HG03521 (cell line): ENCODE data around the gene FAM3C.
"Not testable (repeated sequence)": the region's sequence is repeated elsewhere in the genome, so short reads cannot be mapped to it uniquely, and the experiment has no call there.

Experiments used
- ATAC-seq: cut with Tn5 transposase; IDR thresholded peaks from one replicate; pipeline ENCODE4 v1.9.1; 2021; ENCODE audit warnings: mild to moderate bottlenecking, moderate library complexity; ENCODE audit not compliant: unreplicated experiment

The FAM3C gene

DNA sequence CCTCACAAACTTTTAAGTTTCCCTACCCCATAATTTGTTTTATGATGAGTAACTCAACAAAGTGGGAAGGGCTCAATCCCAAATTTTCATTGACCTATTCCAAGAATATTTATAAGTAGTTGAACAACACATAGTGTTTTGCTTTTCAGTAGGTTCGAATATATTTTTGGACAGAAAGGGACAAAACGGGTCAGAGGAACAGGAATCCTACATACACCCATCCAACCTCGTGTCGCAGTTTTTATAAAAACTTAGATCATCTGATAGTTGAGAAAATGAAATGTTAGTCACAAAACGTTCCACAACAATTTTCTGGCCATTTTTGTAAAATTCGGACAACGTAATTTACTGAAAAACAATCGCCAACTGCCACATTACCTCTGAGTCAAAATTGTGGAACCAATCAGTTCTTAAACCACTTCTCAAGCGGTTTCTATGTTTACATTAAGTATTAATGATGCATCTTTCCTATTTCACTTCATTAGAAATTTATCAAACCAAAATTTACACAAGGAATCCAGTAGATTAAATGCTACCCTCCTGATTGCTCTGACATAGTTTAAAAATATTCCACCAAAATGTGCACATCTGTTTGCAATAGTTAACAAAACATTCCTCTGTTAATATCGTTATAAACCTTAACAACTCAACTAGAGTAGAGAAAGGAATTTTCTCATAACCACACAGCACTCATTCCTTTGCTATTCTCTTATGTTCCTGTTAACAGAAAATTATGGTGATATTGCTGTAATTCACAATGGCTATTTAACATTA is 61.0 kb downstream of the FAM3C start:
- ATAC-seq: no peak

DNA sequence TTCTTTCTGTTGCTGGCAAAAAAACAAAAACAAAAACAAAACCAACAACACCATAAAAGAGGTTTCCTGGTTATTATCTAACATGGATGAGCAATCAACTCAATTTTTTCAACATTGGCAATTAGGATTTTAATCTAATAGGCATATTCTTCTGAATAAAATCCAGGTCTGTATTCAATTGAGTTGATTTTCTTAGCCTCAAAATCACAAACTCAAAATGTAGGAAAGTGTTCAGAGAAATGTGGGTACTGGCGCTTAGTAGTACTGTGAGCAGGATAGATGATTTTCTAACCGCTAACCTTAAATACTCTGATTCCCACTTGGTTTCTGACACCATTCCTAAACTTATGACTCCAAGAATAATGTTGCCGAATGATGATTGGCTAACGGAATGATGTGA is 61.7 kb downstream of the FAM3C start:
- ATAC-seq: no peak

DNA sequence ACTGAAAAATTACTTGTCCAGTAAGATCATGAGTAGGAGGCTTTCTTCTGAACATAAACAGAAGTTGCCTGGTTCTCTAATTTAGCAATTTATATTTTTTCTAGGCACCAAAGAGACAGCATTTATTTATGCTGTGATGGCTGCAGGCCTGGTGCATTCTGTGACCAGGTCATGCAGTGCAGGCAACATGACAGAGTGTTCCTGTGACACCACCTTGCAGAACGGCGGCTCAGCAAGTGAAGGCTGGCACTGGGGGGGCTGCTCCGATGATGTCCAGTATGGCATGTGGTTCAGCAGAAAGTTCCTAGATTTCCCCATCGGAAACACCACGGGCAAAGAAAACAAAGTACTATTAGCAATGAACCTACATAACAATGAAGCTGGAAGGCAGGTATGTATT is 64.5 kb downstream of the FAM3C start:
- ATAC-seq: no peak

DNA sequence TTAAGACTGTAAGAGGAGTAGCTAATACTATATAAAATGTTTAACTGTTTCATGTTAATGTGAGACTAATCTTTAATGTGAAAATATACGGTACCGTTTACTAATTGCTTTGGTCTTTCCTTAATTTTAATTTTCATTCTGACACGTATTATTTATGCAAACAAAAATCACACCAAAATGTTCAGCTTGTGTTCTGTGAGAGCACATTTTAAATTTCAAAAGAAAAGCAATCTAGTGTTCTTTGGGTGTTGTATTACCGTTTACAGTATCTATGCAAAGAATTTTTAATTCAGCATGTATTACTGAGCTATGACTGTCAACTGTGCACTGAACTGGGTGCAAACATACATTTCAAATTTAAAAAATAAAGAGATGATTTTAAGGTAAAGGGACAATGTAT is 65.1 kb downstream of the FAM3C start:
- no peak for ATAC-seq

DNA sequence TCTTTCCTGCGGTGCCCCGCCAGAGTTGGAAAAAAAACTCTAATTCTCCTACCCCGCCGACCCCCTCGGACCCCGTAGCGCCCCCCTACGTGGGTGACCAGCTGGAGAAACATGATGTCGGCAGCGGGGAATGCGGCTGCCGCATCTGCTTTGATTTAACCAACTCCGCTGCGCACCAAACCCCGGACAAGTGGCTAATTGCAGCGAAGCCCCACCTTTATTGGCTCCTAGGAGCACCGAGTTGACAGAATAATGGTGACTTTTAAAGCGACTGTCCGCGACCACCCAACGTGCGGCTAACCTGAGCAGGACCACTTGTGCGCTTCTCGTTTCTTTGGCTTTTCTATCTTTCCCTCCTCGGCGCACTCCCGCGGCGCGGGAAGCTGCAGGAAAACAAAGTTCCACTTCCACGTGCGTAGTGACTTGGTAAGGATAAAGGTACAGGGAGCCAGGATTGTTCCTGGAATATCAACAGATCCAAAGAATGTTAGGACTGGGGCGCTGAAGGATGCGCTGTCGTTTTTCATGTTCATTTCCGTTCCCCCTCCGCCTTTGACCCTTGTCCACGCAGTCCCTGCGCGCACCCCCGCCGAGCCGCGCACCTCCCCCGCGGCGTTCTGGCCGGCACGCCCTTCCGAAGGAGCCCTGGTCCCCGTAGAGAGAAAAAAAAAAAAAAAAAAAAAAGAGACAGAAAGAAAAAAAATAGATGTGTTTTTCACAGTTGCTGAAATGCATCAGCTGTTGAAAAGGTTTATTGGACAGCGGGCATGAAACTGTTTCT is 65.9 kb downstream of the FAM3C start:
- peak; percentile 41 for ATAC-seq

DNA sequence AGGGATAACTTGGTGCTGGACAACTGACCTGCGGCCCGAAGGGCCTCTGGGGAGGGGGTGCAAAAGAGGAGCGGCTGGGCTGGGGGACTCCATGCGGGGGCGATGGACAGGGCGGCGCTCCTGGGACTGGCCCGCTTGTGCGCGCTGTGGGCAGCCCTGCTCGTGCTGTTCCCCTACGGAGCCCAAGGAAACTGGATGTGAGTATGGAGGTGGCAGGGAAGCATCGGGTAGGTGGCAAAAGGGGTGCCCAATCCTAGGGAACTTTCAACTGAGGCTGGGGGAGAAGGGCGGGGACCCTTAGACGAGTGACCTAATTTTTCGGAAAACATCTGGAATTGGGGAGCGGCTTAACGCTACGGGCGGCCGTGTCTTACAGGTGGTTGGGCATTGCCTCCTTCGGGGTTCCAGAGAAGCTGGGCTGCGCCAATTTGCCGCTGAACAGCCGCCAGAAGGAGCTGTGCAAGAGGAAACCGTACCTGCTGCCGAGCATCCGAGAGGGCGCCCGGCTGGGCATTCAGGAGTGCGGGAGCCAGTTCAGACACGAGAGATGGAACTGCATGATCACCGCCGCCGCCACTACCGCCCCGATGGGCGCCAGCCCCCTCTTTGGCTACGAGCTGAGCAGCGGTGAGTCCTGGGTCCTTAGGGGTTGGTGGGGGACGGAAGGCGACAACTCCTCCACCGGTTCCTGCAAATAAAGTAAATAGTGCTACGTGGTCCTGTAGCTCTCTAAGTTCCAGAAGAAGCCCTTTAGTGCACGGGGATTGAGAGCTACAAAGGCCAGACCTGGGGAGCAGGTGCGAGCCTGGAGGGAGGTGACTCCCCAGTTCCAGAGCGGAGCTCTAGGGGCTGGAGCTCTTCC is 66.7 kb downstream of the FAM3C start:
- peak; percentile 53 for ATAC-seq

DNA sequence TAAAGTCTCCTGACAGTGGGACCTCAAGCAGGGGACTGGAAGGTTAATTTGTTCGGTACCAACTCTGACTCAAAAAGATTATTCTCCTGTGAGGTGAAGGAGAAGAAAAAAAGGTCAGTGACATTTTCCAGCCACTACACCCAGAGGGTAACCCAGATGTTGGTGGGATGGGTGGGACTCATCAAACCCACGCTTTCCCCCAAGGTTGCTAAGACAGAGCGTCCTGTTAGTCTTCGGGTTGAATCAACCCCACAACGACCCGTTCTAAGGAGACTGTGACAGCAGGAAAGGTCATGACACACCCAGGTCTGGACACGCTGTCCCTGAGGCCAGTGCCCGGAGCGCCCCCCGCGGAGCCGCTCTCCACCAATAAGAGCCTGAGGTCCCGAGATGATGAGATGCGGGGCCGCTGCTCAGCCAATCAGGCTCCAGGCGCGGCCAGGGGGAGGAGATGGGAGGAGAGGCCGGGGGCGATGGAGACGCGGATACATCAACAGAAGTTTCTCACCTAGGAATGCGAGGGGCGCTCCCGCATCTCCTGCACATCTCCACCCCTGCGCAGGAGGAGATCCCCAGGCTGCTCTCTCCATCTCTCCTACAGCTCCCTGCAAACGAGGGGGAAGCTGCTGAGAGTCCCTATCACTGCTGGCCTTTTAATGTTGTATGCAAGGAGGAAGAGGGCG is 67.5 kb downstream of the FAM3C start, which contains the start of gene WNT16:
Gene WNT16 (plus strand): TSS at position 493 of the 683 bp plus-strand sequence. CDS start 293 bp downstream, outside the sequence.
- ATAC-seq: no peak

DNA sequence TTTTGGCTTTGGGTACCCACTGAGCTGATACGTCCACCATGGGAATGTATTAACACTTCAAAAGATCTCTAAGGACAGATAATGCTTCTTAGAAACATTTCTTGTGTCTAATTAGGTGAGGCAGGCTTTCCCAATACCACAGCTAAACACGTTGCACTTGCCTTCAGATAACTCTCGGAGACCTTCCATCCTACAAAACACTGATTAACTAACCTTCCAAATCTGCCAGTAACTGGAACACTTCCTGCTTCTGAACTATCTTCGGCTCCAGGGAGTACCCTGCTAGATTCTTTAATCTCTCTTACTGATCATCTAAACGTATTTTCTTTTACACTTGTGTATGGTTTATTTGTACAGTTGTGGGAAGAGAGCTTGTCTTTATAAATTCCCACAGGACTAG is 68.4 kb downstream of the FAM3C start:
- no peak for ATAC-seq

DNA sequence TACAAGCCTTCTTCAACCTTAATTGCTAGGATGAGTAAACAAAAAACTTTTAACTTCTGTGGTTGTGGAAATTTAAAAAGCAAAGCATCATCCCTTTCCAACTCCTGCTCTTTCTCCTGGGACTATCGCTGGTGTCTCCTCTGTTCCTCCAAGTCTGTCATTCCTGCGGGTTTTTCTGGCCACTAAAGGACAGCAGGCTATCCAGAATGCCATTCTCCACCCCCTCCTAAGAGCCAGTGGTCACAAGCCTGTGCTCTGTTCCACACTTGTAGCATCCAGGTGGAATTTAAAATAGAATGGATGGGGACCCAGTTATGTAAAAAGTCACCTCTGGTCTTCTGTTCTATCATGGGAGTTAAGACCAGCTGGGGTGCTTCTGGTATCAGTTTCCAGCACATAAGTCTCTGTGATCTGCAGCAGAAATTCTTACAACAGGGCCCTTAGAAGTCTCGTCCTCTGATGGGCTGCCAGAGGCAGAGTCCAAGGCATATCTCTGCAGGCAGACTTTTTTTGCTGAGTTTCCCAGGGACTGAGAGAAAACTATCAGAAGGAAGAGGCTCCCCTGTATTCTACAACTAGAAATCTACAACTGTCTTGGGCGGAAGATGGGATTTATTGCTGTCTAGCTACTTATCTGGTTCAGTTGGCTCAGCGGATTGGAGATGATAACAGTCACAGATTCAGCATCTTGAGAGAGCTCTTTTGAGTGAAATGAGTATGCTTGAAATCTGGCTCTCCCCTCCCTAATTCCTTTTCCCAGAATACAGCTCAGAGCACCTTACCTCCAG is 72.4 kb downstream of the FAM3C start:
- ATAC-seq: no peak

DNA sequence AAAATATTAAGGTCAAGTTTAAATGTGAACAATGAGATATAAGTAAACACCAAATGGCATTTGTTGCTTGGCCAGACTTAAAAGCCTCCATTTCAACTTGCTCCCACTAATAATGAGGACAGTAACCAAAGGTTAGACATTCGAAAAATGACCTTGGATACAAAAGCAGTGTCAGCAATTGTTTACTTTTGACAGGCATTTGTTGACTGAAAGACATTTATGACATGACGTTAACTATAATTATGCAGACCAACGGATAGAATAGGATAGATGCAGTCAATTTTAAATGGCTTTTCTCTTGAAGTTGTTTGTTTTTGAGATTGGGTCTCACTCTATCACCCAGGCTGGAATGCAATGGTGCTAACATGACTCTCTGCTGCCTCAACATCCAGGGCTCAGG is 73.6 kb downstream of the FAM3C start:
- ATAC-seq: no peak

DNA sequence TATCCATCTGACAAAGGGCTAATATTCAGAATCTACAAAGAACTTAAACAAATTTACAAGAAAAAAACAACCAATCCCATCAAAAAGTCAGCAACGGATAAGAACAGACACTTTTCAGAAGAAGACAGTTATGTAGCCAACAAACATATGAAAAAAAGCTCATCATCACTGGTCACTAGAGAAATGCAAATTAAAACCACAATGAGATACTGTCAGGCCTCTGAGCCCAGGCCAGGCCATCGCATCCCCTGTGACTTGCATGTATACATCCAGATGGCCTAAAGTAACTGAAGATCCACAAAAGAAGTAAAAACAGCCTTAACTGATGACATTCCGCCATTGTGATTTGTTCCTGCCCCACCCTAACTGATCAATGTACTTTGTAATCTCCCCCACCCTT is 80.9 kb downstream of the FAM3C start:
- not testable (repeated sequence) for ATAC-seq

DNA sequence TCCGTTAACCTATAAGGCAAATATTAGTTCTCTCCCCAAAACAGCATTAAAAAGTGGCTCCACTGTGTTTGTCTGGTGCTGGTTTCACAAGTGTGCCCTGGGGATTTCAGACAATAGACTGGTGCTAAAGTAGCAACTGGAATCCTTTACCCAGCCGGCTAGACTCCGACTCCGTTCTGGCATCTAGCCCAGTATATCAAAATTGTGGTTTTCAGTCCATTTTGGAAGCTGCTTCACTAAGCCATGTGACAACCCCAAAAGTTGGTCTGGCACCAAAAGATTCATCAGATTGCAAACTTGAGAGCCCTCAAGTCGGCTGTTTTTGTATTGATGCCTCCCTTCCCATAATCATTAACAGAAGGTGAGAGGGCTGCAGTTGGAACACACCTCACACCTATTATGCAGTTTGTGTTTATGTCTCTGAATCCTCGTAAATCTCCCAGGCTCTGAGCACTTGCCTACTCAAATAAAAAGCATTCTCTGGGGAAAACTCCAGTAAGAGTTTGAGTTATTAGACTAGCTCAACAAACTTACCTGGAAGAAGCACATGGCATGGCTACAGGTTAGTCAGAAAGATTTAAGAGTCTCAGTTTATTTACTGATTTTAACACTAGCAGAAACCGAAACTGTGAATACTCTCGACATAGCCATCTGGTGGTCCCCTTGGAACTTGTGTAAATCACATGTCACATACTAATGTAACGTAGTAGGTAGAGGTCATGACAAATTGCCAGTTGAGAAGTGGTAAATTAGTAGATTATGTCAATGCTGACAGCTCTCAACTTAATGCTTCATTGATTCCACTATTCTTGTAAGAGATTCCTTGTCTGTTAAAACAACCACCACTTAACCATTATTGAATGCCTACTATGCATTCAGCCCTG is 82.1 kb downstream of the FAM3C start:
- peak; percentile 96 for ATAC-seq

DNA sequence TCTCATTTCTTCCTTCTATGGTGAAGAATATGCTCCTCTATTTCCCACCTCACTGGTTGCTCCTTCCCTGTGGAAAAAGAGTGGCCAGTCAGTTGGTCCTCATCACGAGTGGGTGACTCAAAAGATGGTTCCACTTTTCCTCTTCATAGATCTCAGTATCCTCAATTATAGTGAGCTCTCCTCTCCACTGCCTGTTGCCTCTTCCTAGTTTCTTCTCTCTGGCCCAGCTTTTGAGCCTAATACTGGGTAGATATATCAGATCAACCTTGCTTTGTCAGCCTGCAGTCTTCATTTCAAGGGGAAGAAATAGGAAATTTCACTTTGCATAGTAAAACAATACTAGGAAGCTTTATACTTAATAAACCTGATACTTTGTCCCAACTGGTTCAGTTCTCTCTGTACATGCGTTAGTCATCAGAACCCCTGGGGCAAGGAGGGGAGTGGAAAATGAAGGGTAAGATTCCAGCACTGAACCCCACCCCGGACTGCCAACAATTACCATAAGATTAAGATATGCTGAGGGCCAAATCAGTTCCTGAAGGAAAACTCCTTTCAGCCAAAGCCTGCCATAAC is 82.8 kb downstream of the FAM3C start:
- ATAC-seq: no peak

DNA sequence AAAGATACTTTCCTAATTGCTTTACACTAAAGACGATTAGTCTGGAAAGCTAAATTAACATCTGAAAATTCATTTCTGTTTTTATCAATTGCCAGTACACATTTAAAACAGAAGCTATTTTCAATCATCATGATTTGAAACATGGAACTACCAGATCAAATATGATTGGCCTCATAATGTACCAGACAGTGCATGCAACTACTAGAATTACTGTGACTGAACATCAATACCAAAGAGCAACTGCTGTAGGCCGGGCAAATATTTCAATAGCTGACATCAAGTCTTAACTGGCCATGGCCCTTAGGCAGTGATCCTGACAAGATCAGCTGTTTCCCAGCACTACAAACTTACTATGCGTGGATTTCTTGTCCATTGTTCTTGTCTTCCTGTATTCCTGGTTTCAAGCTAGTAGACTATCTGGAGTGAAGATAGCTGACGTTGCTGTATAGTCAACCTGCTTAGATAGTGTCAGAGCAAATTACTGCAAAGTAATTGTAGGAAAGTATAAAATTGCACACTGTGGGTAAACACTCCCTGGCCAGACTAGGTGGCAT is 89.0 kb downstream of the FAM3C start:
- ATAC-seq: no peak

DNA sequence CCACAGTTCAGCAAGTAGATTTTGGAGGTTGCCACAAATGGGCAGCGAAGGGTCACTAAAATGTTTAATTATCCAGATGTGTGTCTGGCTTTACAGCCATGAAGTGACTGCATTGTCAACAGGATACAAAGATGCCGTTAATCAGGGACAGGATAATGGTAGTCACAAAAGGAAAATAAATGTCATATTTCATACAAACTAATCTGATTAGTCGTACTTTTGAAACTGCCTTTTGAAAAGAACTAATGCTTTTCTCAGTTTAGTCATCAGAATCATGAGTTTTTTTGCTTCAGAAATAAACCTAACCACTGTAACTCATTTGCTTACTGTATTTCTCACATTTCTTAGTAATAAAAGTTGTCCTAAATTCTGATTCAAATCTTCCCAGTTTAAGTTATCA is 89.5 kb downstream of the FAM3C start:
- ATAC-seq: no peak

DNA sequence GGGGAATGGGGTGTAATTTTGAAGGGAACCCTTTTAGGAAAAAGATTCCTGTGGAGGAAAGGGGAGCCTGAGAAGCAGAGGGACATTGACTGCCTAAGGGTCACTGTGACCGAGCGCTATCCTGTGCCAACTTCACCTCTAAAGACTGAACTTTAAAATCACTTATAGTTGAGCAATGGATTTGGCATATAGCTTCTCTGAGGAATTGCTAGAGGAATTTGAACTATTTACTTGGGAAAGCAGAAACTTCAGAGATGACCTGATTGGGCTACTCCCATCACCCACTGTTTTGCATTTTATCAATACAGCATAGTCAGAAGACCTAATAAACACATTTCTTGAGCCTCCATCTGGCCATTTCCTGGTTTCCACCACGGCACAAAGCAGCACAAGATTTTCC is 91.0 kb downstream of the FAM3C start:
- ATAC-seq: no peak

DNA sequence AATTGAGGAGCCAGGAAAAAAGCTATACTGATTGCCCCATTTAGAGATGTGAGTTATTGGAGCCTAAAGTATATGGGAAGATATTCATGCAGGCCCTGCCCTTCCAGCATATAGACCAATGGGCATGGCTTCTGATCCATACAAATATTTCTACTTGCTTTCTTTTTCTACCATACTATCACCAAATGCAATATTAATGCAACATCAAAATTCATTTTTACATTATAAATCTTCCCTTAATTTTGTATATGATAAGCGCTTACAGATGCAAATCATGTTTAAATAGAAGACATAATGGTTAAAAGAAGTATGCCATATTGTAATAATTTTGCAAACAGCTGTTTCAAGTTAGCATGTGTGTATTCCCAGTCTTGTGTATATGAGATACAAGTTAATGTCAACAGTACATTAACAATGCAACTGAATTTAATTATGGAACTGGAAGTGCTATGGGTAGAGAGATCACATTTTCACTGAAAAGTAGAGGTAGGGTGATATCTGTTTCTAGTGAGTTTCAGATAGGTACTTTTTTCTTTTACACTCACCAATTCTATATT is 91.9 kb downstream of the FAM3C start:
- no peak for ATAC-seq
